GM18505 (cell line): ENCODE results near the gene PRPS2.

Experiments used
- ATAC-seq: cut with Tn5 transposase; IDR thresholded peaks from one replicate; pipeline ENCODE4 v1.9.1; 2021; ENCODE audit not compliant: unreplicated experiment
- POLR2A ChIP-seq: IDR thresholded peaks from 4 replicates; pipeline ENCODE4 v1.6.1; 2011; ENCODE audit warnings: borderline replicate concordance; ENCODE audit not compliant: insufficient read depth, insufficient read length; ENCODE audit errors: extremely low read depth

The PRPS2 gene

GRCh38 chrX:12794654-12795053, 3.4 kb downstream of the PRPS2 start:
- TF ChIP-seq POLR2A: no peak
- no peak for ATAC-seq

- TF ChIP-seq POLR2A: no peak
- ATAC-seq: no peak
These were observed 7.4 kb downstream of the PRPS2 start for GRCh38 chrX:12798601-12799000.

GRCh38 chrX:12799118-12799517, 7.9 kb downstream of the PRPS2 start:
- ATAC-seq: no peak
- no peak for TF ChIP-seq POLR2A

GRCh38 chrX:12802741-12803140, 11.5 kb downstream of the PRPS2 start:
- no peak for TF ChIP-seq POLR2A
- no peak for ATAC-seq

DNA sequence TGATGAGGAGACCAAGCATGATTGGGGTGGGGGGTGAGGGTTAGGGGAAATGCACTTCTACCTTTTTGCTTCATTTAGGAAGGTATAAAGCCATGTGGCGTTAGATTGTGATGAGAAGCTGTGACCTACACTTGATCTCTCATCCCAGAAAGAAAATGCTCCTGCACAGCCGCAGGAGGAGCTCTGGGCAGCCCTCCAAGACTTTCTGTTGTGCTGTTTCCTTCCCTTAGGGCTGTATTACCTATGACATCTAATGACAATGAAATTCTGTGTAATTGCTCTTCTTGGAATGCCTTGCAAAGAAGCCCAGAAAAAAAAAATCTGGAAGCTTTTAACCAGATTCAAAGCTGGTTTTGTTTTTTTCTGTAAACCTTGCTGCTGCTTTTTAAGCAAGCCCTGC, 13.4 kb downstream of the PRPS2 start:
- no peak for ATAC-seq
- TF ChIP-seq POLR2A: no peak

- no peak for TF ChIP-seq POLR2A
- no peak for ATAC-seq
These were observed 14.1 kb downstream of the PRPS2 start for GRCh38 chrX:12805333-12805732.

- ATAC-seq: no peak
- no peak for TF ChIP-seq POLR2A
These were observed 20.4 kb downstream of the PRPS2 start for GRCh38 chrX:12811658-12812057.

- no peak for ATAC-seq
- no peak for TF ChIP-seq POLR2A
These were observed 23.2 kb downstream of the PRPS2 start for GRCh38 chrX:12814420-12814819.

GRCh38 chrX:12817528-12817927, 26.3 kb downstream of the PRPS2 start:
- no peak for ATAC-seq

GRCh38 chrX:12819222-12819621, 28.0 kb downstream of the PRPS2 start:
- no peak for ATAC-seq
- no peak for TF ChIP-seq POLR2A

More at GRCh38 chrX:12817528-12817927, 26.3 kb downstream of the PRPS2 start:
- TF ChIP-seq POLR2A: no peak

- ATAC-seq: no peak
- TF ChIP-seq POLR2A: no peak
These were observed 29.5 kb downstream of the PRPS2 start for GRCh38 chrX:12820737-12821136.

DNA sequence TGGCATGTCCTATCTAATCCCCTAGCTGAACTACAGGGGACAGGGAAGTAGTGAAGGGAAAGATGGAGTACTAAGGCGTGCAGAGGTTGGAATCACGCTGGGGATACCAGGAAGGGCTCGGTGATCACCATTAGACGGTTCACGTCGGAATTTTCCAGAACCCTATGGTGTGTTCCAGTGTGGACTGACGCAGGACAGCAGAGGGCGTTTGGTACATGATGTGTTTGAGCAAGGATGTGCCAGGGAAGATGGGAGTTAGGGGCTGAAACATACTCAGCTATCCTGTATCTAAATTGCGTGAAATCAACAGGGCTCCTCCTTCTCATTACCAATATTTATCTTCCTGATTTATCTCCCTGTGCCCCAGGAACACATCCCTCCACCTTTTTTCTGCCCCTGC, 33.7 kb downstream of the PRPS2 start:
- no peak for TF ChIP-seq POLR2A
- no peak for ATAC-seq

DNA sequence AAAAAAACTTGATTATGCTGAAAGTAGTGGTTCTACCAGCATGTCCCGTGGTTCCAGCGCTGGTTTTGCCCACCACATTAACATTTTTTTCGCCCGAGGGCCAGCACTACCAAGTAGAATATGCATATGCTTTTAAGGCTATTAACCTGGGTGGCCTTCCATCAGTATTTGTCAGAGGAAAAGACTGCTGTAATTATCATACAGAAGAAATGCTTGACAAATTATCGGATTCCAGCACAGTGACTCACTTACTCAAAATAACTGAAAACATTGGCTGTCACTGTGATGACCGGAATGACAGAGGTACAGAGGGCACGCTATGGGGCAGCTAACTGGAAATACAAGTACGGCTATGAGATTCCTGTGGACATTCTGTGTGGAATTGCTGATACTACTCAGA, 34.6 kb downstream of the PRPS2 start:
- ATAC-seq: no peak
- no peak for TF ChIP-seq POLR2A

GRCh38 chrX:12843061-12843667, 52.0 kb downstream of the PRPS2 start:
- peak; percentile 26 for TF ChIP-seq POLR2A
- ATAC-seq: no peak
